Measurements from ENCODE around the gene ESX1. TPM values are rescaled to one million over a fixed set of nuclear protein-coding genes. Genes with fewer than 3 reads are reported as not detected.

Gene ESX1
- 0.06 to 0.19 TPM (median 0.07 TPM) in 4 of 5 replicates, not detected in the other for total RNA-seq (2022; extraction: Qiagen RNA extraction)

DNA sequence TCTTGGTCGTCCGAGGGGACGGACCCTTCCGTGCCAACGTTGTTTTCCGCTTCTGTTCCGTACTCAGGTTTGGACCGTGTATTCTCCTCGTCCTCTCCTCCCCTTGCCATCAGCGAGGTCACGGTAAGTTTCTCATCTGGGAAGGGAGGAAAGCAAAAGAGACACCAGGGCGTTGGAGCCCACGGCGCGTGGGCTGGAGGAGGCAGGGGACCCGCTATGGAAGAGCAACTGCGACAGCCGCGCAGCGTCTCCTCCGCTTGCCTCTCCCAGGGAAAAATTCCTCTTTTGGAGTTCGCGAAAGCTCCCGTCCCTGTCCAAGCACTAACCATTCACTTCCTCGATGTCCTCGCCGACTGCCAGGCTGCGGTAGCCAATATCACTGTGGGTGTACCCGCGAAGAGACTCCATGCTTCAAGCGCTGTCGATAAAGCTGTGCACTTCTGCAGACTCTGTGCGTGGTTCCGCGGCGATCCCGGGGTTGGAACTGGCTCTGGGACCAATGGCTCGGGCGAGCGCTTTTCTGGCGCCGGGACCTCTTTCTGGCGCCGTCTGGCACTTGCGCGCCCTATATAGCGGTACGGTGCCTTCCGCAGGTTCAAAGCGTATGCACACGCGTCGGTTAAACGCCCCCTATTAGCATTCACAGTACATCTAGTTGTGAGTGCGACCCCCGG, at the start of gene ESX1:
TSS of gene ESX1 (minus strand) at position 492 of the 674 bp plus-strand sequence. CDS start at position 408, 84 bp downstream.

Other genes with a start within 250 kb of the ESX1 start
- gene H2BW1, start 241.2 kb downstream of the ESX1 start, total RNA-seq (2022; extraction: Qiagen RNA extraction) = not detected in 5 replicates
- not detected in 5 replicates for gene H2BW2, start 215.0 kb downstream of the ESX1 start, total RNA-seq (2022; extraction: Qiagen RNA extraction)
- 0.04 to 0.22 TPM (median 0.13 TPM) in 5 replicates for gene TMSB15C, start 178.7 kb downstream of the ESX1 start, total RNA-seq (2022; extraction: Qiagen RNA extraction)
- gene ZCCHC18, start 142.4 kb downstream of the ESX1 start, total RNA-seq (2022; extraction: Qiagen RNA extraction) = 0.02 to 0.30 TPM (median 0.18 TPM) in 4 of 5 replicates, not detected in the other
- 3.8 to 4.6 TPM (median 4.1 TPM) in 5 replicates for gene SLC25A53, start 97.9 kb downstream of the ESX1 start, total RNA-seq (2022; extraction: Qiagen RNA extraction)
- gene FAM199X, start 88.5 kb downstream of the ESX1 start, total RNA-seq (2022; extraction: Qiagen RNA extraction) = 14.3 to 21.7 TPM (median 19.4 TPM) in 5 replicates

Measured in A549 treated with dexamethasone at 1 μM for 4 hours (cell line).